HuH-7 (cell line): ENCODE data around the gene ZFPM1.

Experiments
- DNase-seq: peaks from one replicate; pipeline ENCODE4 v3.0.0; 2011; ENCODE audit warnings: low spot score

ZFPM1 gene

DNA sequence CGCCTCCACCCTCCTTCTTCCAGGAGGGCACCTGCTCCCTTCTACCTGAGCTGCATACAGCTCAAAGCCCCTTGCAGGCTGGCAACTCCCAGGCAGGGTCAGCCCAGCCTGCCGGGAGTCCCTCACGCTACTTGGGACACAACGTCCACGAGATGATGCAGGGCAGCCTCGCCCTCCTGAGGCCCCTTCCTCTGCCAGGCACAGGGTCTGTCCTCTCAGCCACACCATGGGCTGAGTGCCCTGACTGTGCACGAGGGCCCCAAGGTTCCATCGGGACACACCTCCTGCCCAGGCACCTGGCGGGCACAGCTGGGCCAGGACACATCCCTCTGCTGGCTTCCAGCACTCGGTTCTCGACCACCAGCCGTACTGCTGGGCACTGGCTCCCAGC lies 86.2 kb downstream of the ZFPM1 start:
- no peak for DNase-seq

GRCh38 chr16:88539652-88540345 lies 86.7 kb downstream of the ZFPM1 start:
- DNase-seq, result no peak

DNA sequence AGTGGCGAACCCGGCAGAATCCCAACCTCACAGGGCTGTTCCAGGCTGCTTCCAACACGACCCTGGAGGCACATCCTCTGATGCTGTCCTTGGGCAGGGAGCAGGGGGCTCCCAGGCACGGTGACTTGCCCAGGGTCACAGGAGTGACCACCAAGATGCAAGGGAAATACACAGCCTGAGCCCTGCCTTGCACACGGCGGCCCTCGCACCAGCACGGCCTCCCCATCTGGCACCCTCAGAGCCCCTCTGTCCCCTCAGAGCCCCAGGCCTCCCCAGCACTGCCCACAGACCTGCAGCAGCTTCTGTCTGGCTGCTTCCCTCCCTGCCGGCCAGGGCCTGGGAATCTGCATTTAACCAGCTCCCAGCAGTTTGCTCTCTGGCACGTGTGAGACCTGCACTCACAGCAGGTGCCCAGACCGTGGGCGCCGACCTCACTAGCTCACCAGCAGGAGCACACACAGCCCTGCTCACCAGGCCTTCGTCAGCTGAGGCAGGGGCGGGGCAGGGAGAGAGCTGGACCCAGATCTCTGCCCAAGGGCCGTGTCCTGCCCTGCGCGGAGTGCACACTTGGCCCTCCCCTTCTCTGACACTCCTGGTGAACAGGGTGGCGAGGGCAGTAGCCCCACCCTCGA lies 87.4 kb downstream of the ZFPM1 start:
- no peak for DNase-seq

DNA sequence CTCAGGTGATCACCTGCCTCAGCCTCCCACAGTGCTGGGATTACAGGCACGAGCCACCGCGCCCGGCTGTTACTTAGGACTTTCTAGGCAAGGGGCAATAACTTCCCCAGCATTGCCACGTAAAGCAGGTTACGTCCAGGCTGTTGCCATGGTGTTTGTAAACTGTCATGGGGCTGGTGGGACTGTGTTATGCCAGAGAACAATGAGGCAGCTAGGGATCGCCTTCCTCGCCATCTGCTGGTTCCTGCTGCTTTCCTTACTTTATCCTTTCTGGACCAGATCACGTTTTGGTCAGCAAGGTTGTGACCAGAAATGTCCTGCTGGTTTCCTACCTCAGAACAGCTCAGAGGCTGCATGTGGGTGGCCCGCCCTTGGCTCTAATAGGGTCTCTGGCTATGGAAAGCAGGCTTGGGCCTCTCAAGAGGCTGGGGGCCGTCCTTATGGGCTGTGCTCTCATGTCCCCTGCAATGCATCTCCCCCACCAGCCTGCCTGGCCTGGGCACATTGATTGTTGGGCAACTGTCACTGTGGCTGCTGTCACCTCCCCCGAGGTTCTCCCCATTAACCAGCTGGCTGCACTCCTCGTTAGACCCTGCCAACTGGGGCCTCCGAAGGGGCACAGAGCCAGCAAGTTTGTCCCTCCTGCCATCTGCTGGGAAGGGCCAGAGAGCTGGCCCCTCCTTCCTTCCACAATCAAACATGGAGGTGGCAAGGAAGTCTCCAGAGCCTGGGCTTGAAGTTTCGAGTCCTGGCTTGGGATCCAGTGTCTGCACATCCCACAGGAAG lies 88.9 kb downstream of the ZFPM1 start:
- DNase-seq, result no peak

DNA sequence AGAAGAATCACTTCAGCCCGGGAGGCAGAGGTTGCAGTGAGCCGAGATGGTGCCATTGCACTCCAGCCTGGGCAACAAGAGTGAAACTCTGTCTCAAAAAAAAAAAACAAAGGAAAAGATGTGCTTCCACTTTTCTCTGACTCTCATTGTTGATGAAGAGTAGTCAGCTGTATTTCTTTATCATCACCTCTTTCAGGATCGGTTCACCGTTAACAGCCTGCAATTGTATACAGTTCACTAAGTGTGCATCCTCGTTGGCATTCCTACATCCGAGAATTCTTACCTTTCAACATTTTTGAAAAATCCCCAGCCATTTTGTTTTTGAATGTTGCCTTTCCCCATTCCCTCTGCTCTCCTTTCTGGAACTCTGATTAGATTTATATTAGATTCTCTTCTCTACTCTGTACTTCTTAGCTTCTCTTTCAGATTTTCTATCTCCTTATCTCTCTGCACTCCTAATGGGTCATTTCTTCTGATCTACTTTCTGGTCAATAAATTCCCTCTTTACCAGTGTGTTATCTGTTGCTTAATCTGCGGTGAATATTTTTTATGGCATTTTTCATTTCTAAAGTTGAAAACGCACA lies 90.2 kb downstream of the ZFPM1 start:
- DNase-seq, result no peak

GRCh38 chr16:88545781-88546180 lies 92.7 kb downstream of the ZFPM1 start:
- no peak for DNase-seq

DNA sequence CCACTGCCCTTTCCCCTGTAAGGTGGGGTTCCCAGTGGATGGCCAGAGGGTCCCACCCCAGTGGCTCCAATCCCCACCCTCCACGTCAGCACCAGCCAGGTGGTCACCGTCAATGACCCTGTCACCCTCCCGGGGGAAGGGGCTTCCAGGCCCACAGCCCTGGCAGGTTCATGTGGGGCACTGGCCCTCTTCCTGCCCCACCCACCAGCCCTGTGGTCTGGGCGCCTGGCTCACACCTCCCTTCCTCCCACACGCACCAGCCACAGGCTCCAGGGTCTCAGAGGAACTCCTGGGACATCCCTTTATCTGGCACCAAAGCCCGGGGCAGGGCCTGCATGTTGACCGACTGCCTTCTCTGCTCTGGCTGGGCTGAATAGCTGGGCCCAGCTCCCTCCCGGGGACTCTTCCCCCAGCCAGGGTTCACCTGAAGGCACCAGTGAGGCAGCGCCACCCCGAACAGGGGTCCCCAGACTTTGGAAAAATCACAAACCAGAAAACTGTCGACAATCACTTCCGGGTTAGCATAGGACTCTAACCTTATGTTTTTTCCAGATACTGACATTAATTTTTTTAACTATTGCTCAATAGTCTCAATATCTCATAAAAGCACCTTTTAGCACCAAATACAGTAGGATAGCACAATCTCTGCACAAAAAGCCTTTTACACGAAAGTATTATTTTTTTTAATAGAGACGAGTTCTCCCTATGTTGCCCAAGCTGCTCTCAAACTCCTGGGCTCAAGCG lies 95.2 kb downstream of the ZFPM1 start:
- no peak for DNase-seq

DNA sequence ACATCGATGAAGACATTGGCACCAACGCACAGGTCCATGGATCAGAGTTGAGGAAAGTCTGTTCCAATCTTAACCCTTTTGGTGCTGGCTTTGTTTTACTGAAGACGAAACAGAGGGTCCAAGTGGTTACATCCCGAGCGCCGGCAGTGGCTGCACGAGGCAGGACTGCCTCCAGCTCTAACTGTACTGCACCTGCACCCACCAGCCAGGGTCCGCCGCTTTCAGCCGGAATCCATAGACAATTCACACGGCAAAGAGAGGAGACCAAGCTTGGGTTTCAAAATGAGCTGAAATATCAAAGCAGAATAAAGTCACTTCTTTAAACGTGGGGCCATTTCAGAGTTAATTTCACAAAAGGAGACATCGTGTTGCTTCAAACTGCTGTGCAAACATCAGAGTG lies 95.9 kb downstream of the ZFPM1 start:
- no peak for DNase-seq

DNA sequence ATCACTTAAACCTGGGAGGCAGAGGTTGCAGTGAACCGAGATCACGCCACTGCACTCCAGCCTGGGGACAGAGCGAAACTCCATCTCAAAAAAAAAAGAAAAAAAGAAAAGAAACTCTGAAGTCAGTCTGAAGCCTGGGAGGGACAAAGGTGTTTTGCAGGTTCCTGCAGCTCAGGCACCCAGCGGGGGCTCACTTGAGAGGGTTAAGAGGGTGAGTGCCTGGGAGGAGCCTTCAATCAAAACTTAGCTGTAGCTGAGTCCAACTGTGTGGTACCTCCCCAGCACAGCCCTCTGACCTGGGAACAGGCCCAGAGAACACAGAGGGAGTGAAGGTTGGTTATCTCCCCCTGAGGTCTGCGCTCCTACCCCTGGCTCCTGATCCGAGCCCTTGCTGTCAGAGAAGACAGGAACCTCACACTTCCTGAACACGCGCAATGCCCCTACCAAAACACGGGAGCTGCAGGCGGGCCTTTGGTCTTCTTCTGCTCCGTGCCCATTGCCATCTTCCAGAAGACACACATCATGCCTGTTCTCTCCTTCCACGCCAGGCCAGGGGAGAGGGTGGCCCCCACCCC lies 96.7 kb downstream of the ZFPM1 start:
- DNase-seq, result no peak

DNA sequence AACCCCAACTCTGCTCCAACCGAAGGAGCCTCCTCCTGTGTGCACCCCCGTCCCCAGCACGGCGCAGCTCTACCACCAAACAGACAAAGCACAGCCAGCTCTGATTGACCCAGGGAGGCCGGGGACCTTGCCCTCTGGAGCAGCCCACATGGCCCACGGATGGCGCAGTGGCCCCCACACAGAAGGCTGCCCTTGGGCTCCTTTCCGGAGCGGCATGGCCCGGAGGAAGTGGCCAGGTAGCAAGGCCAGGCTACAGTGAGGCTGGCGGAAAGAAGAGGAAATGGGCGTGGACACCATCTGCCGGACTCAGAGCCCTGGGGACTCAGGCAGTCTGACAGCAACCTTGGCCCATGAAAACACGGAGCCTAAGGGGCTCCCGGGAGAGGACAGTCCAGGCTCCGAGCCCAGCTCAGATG lies 97.2 kb downstream of the ZFPM1 start:
- DNase-seq, result no peak

- DNase-seq, result no peak
Observed at GRCh38 chr16:88552166-88552565, 99.1 kb downstream of the ZFPM1 start.

- DNase-seq, result no peak
Observed at GRCh38 chr16:88552815-88553214, 99.7 kb downstream of the ZFPM1 start.

GRCh38 chr16:88553739-88554138 lies 100.7 kb downstream of the ZFPM1 start:
- DNase-seq, result no peak

DNA sequence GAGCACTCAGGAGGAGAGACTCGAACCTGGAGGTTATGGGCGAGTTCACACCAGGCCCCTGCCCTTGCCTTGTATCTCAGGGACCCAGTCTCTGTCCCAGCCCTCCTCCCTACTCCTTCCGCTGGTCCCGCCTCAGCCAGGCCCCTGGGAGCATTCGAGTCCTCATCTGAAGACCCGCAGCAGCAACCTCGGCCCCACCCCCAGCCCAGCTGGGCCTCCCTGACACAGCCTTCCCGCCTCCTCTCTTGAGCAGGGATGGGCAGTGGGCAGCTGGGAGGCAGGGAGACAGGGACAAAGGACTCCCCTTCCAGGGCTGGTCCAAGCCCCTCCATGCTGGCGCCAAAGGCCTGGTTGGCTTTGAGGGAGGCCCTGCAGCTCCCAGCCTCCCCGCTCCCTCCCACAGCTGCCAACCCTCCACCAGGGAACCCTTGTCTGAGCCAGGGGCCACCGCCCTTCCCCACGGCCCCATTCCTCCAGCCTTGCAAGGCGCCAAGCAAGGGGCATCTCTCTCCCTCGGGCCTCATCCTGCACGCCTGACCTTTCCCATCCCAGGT lies 101.7 kb downstream of the ZFPM1 start:
- DNase-seq, result no peak

- no peak for DNase-seq
Observed at GRCh38 chr16:88556294-88556988, 103.4 kb downstream of the ZFPM1 start.

DNA sequence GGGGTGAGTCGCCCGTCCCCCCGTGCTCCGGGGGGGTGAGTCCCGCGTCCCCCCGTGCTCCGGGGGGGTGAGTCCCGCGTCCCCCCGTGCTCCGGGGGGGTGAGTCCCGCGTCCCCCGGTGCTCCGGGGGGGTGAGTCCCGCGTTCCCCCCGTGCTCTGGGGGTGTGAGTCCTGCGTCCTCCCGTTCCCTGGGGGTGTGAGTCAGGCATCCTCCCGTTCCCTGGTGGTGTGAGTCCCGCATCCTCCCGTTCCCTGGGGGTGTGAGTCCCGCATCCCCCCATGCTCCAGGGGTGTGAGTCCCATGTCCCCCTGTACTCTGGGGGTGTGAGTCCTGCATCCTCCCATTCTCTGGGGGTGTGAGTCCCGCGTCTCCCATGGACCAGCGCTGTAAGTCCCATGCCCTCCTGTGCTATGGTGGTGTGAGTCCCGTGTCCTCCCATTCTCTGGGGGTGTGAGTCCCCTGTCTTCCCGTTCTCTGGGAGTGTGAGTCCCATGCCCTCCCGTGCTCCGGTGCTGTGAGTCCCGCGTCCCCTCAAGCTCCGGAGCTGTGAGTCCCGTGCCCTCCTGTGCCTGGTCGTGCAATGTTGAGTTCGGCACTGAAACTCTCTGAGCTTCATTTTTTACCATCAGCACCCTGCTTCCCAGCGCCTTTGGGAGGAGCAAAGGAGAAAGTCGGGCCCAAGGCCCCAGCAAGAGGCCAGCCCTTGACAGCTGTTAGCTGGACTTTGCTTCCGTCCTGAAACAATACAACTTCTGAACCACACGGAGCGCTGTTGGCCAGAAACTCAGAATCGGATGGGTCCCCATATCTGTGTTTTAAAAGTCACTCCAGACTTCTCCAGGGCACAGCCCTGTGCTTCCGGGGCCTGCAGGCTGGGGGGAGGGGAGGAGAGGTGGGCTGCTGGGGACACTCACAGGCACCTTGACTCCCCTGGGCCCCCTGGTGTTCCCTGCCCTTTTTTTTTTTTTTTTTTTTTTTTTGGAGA lies 105.7 kb downstream of the ZFPM1 start:
- peak; percentile 94 for DNase-seq

DNA sequence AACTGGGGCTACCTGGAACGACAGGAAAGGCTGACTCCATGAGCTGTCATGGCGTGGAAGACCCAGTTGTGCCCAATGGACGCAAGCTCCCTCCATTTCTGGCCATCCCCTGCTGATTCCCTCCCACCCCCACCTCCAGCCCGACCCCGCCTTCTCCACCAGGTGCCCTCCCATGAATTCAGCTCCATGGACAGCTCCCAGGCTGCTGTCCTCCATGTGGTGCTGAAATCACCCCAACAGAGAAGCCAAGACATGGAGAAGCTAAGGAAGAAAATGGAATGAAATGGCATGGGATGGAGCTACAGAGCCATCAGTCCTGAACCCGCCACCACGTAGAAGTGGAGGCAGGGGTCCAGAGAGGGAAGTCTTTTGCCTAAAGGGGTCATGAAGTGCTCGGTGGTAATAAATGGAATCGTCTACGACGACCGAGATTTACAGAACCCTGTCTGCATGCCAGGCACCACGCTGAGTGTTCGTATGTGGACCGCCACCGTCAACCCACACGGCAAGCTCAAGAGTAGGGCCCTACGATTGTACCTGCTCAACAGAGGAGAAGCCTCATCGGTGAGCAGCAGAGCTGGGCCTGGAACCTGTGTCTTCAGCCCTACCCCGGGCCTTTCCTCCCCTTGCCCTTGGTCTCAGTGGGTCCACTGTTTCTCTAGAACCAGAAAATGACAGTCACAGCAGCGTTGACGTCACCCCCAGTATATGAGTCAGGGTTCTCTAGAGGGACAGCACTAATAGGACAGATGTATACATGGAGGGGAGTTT lies 107.8 kb downstream of the ZFPM1 start:
- peak; percentile 81 for DNase-seq

DNA sequence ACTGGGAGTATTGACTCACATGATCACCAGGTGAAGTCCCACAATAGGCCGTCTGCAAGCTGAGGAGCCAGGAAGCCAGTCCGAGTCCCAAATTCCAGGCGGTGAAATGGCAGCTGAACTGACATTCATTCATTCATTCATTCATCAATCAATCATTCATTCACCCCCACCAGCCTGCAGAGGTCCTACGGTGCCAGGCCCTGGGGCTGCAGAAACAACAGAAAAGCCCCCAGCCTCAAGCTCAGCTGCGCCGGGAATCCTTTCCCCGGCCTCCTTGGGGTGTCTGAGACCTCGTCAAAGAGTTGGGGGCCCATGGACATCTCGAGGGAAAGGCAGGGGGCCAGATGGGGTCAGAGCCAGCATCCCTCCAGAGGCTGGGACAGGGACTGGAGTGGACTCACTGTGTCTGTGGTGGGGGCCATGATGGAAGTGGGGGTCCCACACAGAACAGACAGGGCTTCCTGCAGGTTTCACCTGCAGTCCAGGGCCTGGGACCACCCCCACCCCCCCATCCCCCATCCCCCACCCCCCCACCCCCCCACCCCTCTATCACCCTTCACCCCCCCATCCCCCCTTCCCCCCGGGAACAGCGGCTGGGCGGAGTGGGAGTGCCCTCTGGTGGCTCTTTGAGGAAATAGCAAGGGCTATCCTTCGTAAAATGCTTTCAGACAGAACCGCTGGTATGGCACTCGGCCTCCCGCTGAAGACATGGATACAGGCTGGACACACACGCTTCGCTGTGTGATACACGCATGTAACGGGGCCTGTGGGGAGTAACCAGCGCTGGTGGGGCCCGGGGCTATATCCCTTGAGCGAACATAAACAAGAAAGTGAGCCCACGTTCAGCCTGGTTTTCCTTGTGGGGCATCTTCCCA lies 108.6 kb downstream of the ZFPM1 start:
- peak; percentile 93 for DNase-seq
